GM18873 (cell line): Measurements from ENCODE around the gene TSR1.

Source experiments
- ATAC-seq: cut with Tn5 transposase; IDR thresholded peaks from one replicate; pipeline ENCODE4 v1.9.1; 2021; ENCODE audit warnings: mild to moderate bottlenecking, moderate library complexity, moderate number of reproducible peaks; ENCODE audit not compliant: unreplicated experiment, low FRiP score

Gene TSR1

DNA sequence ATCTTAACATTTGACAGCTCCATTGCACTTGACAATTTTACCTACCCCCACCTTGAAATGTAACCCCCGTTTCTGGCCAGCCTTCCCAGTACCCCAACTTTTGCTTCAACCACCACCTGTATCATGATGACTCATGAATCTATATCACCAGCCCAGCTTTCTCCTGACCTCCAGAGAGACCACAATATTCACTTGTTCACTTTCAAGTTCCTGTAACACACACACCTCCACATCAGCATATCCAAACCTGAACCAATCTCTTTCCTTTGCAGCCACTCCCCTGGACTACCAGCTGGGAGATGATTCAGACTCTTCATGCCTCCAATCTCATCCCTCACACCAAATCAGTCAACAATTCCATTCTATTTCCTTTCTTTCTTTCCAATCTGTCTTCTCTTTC is 40.7 kb downstream of the TSR1 start:
- ATAC-seq = no peak

DNA sequence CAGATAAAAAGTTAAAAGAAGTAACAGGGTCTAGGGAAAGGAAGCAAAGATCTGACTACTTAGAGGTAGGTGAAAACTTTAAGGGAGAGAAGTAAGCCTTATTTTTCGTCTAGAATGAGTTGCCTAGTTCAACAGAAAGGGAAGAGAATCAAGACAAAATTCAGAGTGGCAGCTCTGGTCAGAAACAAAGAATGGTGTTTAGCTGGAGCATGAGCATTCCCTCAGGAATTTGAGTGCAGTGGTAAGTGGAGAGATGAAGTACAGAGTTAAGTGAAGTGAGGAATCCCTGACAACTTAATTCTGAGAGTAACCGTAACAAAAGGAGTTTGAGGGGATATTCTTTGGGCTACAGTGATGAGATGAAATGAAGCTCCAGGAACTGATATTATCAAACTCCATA is 44.2 kb downstream of the TSR1 start:
- no peak for ATAC-seq

DNA sequence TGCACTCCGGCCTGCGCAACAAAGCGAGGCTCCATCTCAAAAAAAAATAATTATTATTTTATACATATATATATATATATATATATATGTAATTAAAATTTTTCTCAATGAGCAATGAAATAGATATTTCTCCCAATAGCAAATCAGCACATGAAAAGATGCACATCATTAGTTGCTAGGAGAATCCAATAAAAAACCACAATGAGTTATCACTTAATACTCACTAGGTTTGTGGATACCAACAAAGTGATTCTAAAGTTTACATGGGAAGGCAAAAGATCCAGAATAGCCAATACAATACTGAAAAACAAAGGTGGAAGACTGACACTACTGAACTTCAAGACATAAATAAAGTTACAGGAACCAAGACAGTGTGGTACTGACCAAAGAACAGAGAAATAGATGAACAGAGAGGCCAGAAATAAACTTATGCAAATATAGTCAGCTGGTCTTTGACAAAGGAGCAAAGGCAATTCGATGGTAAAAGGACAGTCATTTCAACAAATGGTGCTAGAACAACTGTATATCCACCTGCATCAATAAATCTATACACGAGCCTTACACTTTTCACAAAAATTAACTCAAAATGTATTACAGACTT is 46.3 kb downstream of the TSR1 start:
- no peak for ATAC-seq

DNA sequence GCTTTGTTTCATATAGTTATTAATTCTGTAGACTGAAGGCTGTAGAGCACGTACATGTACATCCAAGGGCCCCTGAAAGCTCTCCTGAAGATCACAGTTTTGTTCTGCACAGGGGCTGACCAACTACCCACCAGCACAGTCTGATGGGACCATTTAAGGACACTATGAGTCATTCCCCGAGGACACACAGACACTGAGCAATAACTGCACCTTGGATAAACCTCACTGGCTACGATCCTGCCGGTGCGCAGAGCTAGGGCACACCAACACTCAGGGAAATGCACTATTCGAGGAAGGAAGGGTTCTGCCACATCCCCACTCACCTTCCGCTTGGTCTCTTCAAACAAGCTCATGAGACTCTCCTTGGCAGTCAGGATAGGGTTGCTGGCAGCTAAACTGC is 53.0 kb downstream of the TSR1 start:
- no peak for ATAC-seq

DNA sequence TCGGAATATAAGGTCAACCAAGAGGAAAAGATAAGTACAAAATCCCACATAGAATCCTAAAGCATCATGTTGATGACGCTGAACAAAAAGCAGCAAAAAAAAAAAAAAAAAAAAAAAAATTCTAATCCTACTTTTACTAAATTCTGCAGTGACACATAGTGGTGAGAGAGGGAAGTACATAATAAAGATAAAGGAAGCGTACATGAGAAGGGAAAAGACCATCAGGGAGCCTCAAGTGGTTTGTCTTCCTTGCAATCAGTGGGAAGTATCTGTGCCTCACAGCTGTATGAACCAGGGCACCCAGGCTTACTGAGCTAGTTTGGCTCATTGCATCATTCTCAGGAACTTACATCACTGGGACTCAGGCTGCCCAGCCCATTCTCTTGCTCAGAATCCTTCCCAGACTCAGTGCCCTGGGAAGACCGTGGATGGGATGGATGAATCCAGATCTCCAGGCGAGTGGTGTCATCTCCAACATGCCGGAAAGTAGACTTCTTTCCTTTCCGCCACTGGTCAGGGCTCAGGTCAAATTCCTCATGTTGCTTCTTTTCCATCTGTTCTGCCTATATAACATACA is 53.9 kb downstream of the TSR1 start:
- ATAC-seq = no peak

DNA sequence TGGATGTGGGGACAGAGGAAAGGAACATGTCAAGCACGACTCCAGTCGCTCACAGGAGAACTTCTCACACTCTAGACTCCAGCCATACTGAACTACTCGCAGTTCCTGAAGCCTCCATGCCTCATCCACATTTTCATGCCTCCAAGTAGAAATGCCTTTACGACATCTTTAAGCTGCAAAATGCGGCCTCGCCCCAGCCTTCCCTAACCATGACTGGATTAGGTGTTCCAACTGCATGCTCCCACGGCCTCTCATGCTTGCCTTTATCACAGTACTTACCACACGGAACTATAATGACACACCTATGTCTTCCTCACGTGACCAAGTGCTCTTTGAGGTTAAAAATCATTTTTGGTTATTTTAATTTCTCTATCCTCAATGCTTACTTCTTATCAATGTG is 56.5 kb downstream of the TSR1 start:
- no peak for ATAC-seq

DNA sequence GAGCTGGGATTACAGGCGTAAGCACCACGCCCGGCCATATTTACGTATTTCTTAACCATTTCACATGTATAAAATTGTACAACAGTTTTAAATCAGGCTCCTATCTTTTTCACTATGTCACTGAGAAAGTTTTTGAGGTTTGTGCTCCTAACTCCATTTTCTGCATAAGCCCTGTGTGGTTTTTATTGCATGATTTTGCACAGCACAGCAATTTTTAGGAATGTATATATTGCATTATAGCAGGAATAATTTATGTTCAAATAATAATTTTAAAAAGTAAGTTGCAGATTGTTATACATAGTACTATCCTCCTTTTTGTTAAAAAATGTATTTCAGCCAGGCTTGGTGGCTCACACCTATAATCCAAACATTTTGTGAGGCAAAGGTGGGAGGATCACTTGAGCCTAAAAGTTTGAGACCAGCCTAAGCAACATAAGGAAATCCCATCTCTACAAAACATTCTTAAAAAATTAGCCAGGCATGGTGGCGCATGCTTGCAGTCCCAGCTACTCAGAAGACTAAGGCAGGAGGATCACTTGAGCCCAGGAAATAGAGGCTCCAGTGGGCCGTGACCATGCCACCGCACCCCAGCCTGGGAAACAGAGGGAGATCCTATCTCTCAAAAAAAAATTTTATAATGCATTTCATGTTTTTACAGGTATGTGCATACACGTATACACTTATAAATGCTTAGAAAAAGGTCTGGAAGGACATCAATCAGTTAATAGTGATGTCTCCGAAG is 58.7 kb downstream of the TSR1 start:
- ATAC-seq = no peak

DNA sequence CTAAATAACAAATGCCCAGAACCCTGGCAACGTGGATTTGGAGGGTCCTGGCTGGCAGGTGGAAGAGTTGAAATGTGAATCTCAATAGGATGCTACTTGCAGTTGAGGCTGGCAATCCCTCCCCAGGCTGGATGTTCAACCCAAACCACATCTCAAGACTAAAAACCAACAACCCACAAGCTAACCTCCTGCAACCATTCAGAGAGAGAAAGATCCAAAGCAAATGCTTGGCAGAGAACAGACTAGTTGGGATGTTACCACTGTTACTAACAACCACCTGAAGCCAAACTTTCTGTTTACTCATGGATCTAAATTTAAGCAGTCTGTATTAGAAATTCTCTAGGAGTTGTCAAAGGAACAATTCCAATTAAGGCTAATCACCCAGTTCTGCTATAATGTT is 60.5 kb downstream of the TSR1 start:
- no peak for ATAC-seq

DNA sequence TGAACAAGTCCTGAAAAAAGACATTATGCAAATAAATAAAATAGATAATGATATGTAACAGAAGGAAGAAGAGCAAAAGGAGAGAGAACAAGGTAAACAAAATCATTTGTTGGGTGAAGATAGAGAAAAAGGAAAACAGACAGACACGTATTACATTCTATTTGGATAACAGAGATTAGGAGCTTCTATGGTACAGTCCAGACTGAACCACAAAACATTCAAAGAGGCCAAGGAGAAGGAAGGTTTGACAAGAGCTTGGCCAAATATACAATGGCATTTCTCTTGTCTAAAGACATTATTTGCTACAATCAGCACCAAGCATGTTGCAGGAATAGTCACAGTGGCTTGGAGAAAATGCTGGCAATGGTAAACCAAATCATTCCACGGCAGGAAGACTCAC is 61.8 kb downstream of the TSR1 start:
- ATAC-seq = no peak
